ENCODE results near the gene SMG6. TPM values are rescaled to one million over a fixed set of nuclear protein-coding genes. Genes with fewer than 3 reads are reported as not detected.

Gene SMG6
- total and polyA plus RNA-seq, 2 of the 8 experiments (the other 6 are each of a cell fraction or from before 2014, with no cell fraction given) = 18.5 to 25.2 TPM

- H3K27me3 ChIP-seq (replicated peaks in 1 of 4; ENCODE audit: control insufficient read depth in 3 of 4, extremely low read depth in 1 of 4, insufficient read depth in 3 of 4, low read length in 3 of 4) = no peaks in the 10 kb centered on the region
- H3K23ac ChIP-seq (ENCODE audit: insufficient read length) = no peak overlapping the region
- no peak overlapping the region for H3K9ac ChIP-seq (replicated peaks in 1 of 4; ENCODE audit: extremely low read depth in 1 of 4, low read depth in 3 of 4, low read length in 3 of 4)
- no peak overlapping the region for H2BK15ac ChIP-seq (ENCODE audit: low read length)
- no peak overlapping the region for H3K56ac ChIP-seq (replicated peaks; ENCODE audit: insufficient read length, low read depth, low read length)
- DNase-seq (ENCODE audit: low read depth in 1 of 2, low spot score in 2 of 2) (no peak), FAIRE-seq (no peak)
- POLR2A ChIA-PET (ENCODE audit: partially characterized antibody) = interaction anchor here (1.4 to 1.9 kb wide), 2 partner anchors 8 to 178 kb away, joined by 4 read pairs; no protein-coding TSS in a partner anchor
- no peak overlapping the region for H3K4me3 ChIP-seq (ENCODE audit: extremely low read depth in 1 of 4, insufficient read depth in 2 of 4, low read depth in 3 of 4, low read length in 4 of 4)
- no peak overlapping the region for H3K14ac ChIP-seq (ENCODE audit: insufficient read length)
- no peaks in the 10 kb centered on the region for H3K79me2 ChIP-seq (ENCODE audit: control insufficient read depth in 1 of 2, insufficient read depth in 2 of 2, low read length in 2 of 2)
- H2BK120ac ChIP-seq (replicated peaks; ENCODE audit: low read depth, low read length) = no peak overlapping the region
- H4K91ac ChIP-seq (replicated peaks; ENCODE audit: insufficient read length, low read length) = no peak overlapping the region
- CTCF ChIA-PET (ENCODE audit: partially characterized antibody) = interaction anchor here (0.7 to 11.7 kb wide), 12 partner anchors 10 to 178 kb away, joined by 3 to 122 read pairs (median 4); partner anchors contain the start of gene HIC1
- no peaks in the 10 kb centered on the region for H3K79me1 ChIP-seq (ENCODE audit: low read depth, low read length)
- H2BK20ac ChIP-seq (ENCODE audit: low read length) = no peak overlapping the region
- H3K23me2 ChIP-seq (ENCODE audit: low read depth, low read length) = no peaks in the 10 kb centered on the region
- H4K5ac ChIP-seq (ENCODE audit: insufficient read length, low read depth, low read length) = no peak overlapping the region
- peaks cover 0 to 20% (median 13%) of the 10 kb centered on the region in 4 experiments; a peak in 6 of 7 replicates for H3K4me1 ChIP-seq (replicated peaks in 1 of 4; ENCODE audit: control insufficient read depth in 3 of 4, insufficient read depth in 4 of 4, low read length in 3 of 4)
- no peaks in the 10 kb centered on the region for H3K9me3 ChIP-seq (ENCODE audit: insufficient read depth in 2 of 2, low read depth in 1 of 2, low read length in 1 of 2)
- peaks cover 6 to 9% of the 10 kb centered on the region in 2 experiments for H4K20me1 ChIP-seq (replicated peaks in 1 of 2; ENCODE audit: control insufficient read depth in 1 of 2, insufficient read depth in 2 of 2, low read length in 2 of 2)
- no peak overlapping the region for H3K18ac ChIP-seq (ENCODE audit: extremely low read depth, low read length)
- no peak overlapping the region for H2AFZ ChIP-seq (ENCODE audit: low read length)
- 92% methylated on average over 14 of the region's 14 CpGs; no CpG with 5 or more reads in 1 of the 2 experiments for WGBS, 2 experiments (ENCODE audit: extremely low coverage in 1 of 2, insufficient coverage in 1 of 2, insufficient read length in 1 of 2, insufficient replicate concordance in 2 of 2, low coverage in 1 of 2, low lambda C conversion rate in 2 of 2, missing lambda C conversion rate in 1 of 2)
- H3K4me2 ChIP-seq (ENCODE audit: insufficient read depth in 1 of 2, low read depth in 2 of 2, low read length in 2 of 2) = no peak overlapping the region
- H2BK12ac ChIP-seq (ENCODE audit: low read depth, low read length) = no peak overlapping the region
- H4K8ac ChIP-seq (ENCODE audit: extremely low read depth, insufficient read depth, low read length) = no peak overlapping the region
- H2AK5ac ChIP-seq (ENCODE audit: low read depth, low read length) = no peak overlapping the region
- H3K36me3 ChIP-seq (ENCODE audit: control insufficient read depth in 2 of 4, insufficient read depth in 4 of 4, low read length in 3 of 4) = peaks cover 0 to 4% (median 0%) of the 10 kb centered on the region in 4 experiments; a peak in 1 of 8 replicates
- H3K4ac ChIP-seq (replicated peaks; ENCODE audit: insufficient read length, low read depth, low read length) = no peak overlapping the region
- H2BK5ac ChIP-seq (ENCODE audit: low read depth, low read length) = no peak overlapping the region
- no peak overlapping the region for H3K27ac ChIP-seq (ENCODE audit: low read depth, low read length)
- TF ChIP-seq SIN3A (conservative IDR thresholded peaks at IDR 0.05 in 1 of 2, IDR thresholded peaks at IDR 0.05 in 1 of 2; ENCODE audit: low read depth in 1 of 2, low read length in 2 of 2) = no peak
- TF ChIP-seq KDM4A (IDR thresholded peaks at IDR 0.05; ENCODE audit: low read depth, low read length, severe bottlenecking) = no peak
- TF ChIP-seq JUN (IDR thresholded peaks at IDR 0.05; ENCODE audit: low read depth, low read length) = no peak
- no peak for TF ChIP-seq EZH2 (IDR thresholded peaks at IDR 0.05; ENCODE audit: low read depth, low read length, severe bottlenecking)
- TF ChIP-seq RFX5 (IDR thresholded peaks at IDR 0.05; ENCODE audit: borderline replicate concordance, low read depth, low read length) = no peak
- TF ChIP-seq ASH2L (IDR thresholded peaks at IDR 0.05; ENCODE audit: low read length) = no peak
- TF ChIP-seq CTBP2 (IDR thresholded peaks at IDR 0.05; ENCODE audit: borderline replicate concordance, insufficient read depth, insufficient read length, low read length) = no peak
- no peak for TF ChIP-seq RAD21 (IDR thresholded peaks at IDR 0.05 in 1 of 2, conservative IDR thresholded peaks at IDR 0.05 in 1 of 2; ENCODE audit: low read depth in 2 of 2, low read length in 2 of 2)
- TF ChIP-seq NANOG (IDR thresholded peaks at IDR 0.05; ENCODE audit: insufficient read depth, low read depth, low read length, poor library complexity, severe bottlenecking) = no peak
- TF ChIP-seq TAF1 (IDR thresholded peaks at IDR 0.05; ENCODE audit: low read depth, low read length) = no peak
- TF ChIP-seq TAF7 (optimal IDR thresholded peaks at IDR 0.05; ENCODE audit: borderline replicate concordance, low read depth, low read length) = no peak
- TF ChIP-seq CEBPB (IDR thresholded peaks at IDR 0.05; ENCODE audit: low read depth, low read length) = no peak
- no peak for TF ChIP-seq MAFK (IDR thresholded peaks at IDR 0.05; ENCODE audit: low read depth, low read length)
Measured at GRCh38 chr17:2067048-2067561, 236.5 kb downstream of the SMG6 start.
